ENCODE results near the gene JAKMIP2. TPM values are rescaled to one million over a fixed set of nuclear protein-coding genes. Genes with fewer than 3 reads are reported as not detected.

JAKMIP2 gene
- polyA plus RNA-seq, 1 experiment: not detected

DNA sequence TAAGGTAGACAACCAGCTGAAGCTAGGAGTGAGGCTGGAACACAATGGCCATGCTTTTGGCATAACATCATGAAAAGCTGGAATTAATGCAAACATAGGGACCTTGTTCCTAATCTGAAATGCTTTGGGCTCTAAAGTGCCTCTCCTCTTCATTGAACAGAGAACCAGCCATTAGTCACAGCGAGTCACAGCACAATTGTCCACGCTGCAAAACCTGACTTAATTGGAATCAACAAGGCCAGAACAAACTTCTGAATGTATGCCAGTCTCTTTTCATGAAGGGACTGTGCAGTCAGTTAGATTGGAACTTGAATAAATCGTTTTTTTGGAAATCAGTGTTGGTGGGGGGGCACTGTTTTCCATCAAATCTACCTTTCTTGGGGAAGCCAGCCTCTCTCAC, 96.5 kb downstream of the JAKMIP2 start:
- ChIA-PET CTCF (no interaction called here), POLR2A (no interaction called here)
- no peak overlapping the region for H3K4me3 ChIP-seq (ENCODE audit: low read depth, low read length)
- H3K36me3 ChIP-seq (ENCODE audit: control insufficient read depth, insufficient read depth, low read length): no peaks in the 10 kb centered on the region
- H3K27me3 ChIP-seq (ENCODE audit: control insufficient read depth, insufficient read depth, low read length): no peaks in the 10 kb centered on the region
- TF ChIP-seq, protein P1, sequence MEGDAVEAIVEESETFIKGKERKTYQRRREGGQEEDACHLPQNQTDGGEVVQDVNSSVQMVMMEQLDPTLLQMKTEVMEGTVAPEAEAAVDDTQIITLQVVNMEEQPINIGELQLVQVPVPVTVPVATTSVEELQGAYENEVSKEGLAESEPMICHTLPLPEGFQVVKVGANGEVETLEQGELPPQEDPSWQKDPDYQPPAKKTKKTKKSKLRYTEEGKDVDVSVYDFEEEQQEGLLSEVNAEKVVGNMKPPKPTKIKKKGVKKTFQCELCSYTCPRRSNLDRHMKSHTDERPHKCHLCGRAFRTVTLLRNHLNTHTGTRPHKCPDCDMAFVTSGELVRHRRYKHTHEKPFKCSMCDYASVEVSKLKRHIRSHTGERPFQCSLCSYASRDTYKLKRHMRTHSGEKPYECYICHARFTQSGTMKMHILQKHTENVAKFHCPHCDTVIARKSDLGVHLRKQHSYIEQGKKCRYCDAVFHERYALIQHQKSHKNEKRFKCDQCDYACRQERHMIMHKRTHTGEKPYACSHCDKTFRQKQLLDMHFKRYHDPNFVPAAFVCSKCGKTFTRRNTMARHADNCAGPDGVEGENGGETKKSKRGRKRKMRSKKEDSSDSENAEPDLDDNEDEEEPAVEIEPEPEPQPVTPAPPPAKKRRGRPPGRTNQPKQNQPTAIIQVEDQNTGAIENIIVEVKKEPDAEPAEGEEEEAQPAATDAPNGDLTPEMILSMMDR (IDR thresholded peaks at IDR 0.05; ENCODE audit: insufficient read depth, low read depth, low read length): no peak
- DNase-seq (ENCODE audit: low read depth): no peak

DNA sequence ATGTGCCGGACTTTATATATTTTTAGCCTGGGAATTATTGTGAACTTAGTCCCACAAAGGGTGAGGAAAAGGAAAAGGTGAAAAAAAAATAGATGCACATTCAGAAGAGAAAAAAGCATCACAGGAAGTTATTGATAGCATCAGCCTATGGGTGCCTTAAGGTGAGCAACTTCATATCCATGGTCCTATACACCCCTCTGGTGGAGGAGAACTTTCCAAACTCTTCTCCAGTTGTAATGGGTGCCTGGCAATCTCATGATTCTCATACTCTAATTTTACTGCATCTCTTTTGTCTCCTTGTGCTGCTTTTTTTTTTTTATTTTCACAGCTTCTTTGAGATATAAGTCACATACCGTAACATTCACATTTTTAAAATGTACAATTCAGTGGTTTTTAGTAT, 107.4 kb downstream of the JAKMIP2 start:
- ChIA-PET CTCF (no interaction called here), POLR2A (no interaction called here)
- DNase-seq (ENCODE audit: low read depth): no peak
- no peaks in the 10 kb centered on the region for H3K27me3 ChIP-seq (ENCODE audit: control insufficient read depth, insufficient read depth, low read length)
- no peaks in the 10 kb centered on the region for H3K36me3 ChIP-seq (ENCODE audit: control insufficient read depth, insufficient read depth, low read length)
- no peak overlapping the region for H3K4me3 ChIP-seq (ENCODE audit: low read depth, low read length)
- TF ChIP-seq, protein P1 (IDR thresholded peaks at IDR 0.05; ENCODE audit: insufficient read depth, low read depth, low read length): no peak

DNA sequence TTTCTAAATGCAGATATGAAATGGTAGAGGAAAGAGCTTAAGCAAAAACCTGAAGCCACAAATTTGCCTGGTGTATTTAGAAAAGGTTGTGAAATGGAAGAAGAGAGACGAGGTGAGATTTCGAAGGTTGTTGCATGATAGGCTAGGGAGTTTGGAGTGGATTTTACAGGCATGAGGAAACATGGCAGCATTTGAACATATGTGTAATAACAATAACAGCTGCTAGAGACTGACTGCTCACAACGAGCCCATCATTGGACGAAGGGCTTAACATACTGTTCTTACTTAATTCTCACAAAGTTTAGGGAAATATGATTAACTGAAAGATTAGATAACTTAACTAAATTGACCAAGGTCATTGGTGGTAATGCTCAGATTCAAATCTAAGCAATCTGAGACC, 108.1 kb downstream of the JAKMIP2 start:
- no peaks in the 10 kb centered on the region for H3K36me3 ChIP-seq (ENCODE audit: control insufficient read depth, insufficient read depth, low read length)
- no peak overlapping the region for H3K4me3 ChIP-seq (ENCODE audit: low read depth, low read length)
- ChIA-PET POLR2A (no interaction called here), CTCF (no interaction called here)
- DNase-seq (ENCODE audit: low read depth): no peak
- no peaks in the 10 kb centered on the region for H3K27me3 ChIP-seq (ENCODE audit: control insufficient read depth, insufficient read depth, low read length)
- TF ChIP-seq, protein P1 (IDR thresholded peaks at IDR 0.05; ENCODE audit: insufficient read depth, low read depth, low read length): no peak

DNA sequence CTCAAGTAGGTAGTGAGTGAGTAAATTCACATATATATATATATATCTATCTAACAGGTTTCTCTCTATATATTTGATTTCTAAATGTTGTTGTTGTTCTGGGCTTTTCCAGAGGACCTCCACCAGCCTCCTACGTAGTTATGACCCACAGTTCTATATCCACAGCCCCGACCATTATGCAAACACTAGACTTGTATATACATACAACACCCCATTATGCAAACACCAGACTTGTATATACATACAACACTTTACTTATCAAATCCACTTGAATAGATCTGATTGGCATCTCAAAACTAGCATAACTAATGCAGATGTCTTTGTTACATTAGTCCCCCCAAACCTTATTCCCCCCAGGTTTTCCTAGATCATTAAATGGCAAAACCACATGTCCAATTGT, 108.7 kb downstream of the JAKMIP2 start:
- DNase-seq (ENCODE audit: low read depth): no peak
- TF ChIP-seq, protein P1 (IDR thresholded peaks at IDR 0.05; ENCODE audit: insufficient read depth, low read depth, low read length): no peak
- Histone ChIP-seq H3K36me3 (ENCODE audit: control insufficient read depth, insufficient read depth, low read length) (no peaks in the 10 kb centered on the region), H3K4me3 (ENCODE audit: low read depth, low read length) (no peak overlapping the region), H3K27me3 (ENCODE audit: control insufficient read depth, insufficient read depth, low read length) (no peaks in the 10 kb centered on the region)
- POLR2A ChIA-PET: no interaction called here
- CTCF ChIA-PET: no interaction called here

DNA sequence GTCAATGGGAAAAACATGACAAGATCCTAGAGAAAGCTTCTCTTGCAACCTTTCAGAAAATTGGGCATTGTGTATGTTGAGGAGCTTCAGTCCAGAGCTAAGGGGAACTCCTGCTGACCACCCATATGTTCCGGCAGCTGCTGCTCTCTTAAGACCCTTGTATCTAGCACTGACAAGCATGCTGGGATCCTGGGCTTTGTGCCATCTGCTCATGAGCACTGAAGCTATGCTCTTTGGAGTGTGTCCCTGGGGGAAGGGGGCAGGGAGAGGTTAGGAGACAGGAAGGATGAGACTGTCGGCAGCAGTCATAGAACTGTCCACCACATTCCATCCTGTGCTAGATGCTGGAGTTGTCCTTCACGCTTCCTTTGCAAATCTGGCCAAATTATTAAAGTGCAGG, 109.3 kb downstream of the JAKMIP2 start:
- Histone ChIP-seq H3K4me3 (ENCODE audit: low read depth, low read length) (no peak overlapping the region), H3K36me3 (ENCODE audit: control insufficient read depth, insufficient read depth, low read length) (no peaks in the 10 kb centered on the region), H3K27me3 (ENCODE audit: control insufficient read depth, insufficient read depth, low read length) (no peaks in the 10 kb centered on the region)
- ChIA-PET POLR2A (no interaction called here), CTCF (interaction anchor here (0.5 kb wide), 1 partner anchor 274 kb away, joined by 3 read pairs; no protein-coding TSS in a partner anchor)
- TF ChIP-seq, protein P1 (IDR thresholded peaks at IDR 0.05; ENCODE audit: insufficient read depth, low read depth, low read length): no peak
- DNase-seq (ENCODE audit: low read depth): no peak

Measured in BJ (cell line).